Smooth muscle cell (in vitro differentiated cells): ENCODE results near the gene GIMAP4. TPM values are rescaled to one million over a fixed set of nuclear protein-coding genes. Genes with fewer than 3 reads are reported as not detected.
"Not testable (repeated sequence)": the region's sequence is repeated elsewhere in the genome, so short reads cannot be mapped to it uniquely, and the experiment has no call there.

Experiments used
- DNase-seq: peaks from one replicate; lab custom pipeline; 2025; ENCODE audit not compliant: unreplicated experiment; lab: John Stamatoyannopoulos, UW
- H2AFZ ChIP-seq: fragments of 200-600 bp; sonication (generic); 2 replicates; pipeline ENCODE4 v1.6.0; 2016; ENCODE audit warnings: antibody characterized with exemption, low read depth, mild to moderate bottlenecking
- H3F3A ChIP-seq: fragments of 200-600 bp; sonication (generic); 2 replicates; pipeline ENCODE4 v1.6.0; 2017; ENCODE audit warnings: antibody characterized with exemption, low read depth
- H3K27ac ChIP-seq: fragments of 200-600 bp; sonication (generic); 2 replicates; pipeline ENCODE4 v1.5.1; 2016; ENCODE audit warnings: low read depth, mild to moderate bottlenecking
- H3K27me3 ChIP-seq: fragments of 200-600 bp; sonication (generic); 2 replicates; pipeline ENCODE4 v1.6.1; 2016; ENCODE audit warnings: low read depth, mild to moderate bottlenecking
- H3K36me3 ChIP-seq: fragments of 200-600 bp; sonication (generic); 2 replicates; pipeline ENCODE4 v1.5.1; 2016; ENCODE audit warnings: low read depth
- H3K4me1 ChIP-seq: fragments of 200-600 bp; sonication (generic); 2 replicates; pipeline ENCODE4 v1.5.1; 2016; ENCODE audit warnings: low read depth
- H3K4me2 ChIP-seq: fragments of 200-600 bp; sonication (generic); 2 replicates; pipeline ENCODE4 v1.6.0; 2016; ENCODE audit warnings: mild to moderate bottlenecking
- H3K4me3 ChIP-seq: fragments of 200-600 bp; sonication (generic); 2 replicates; pipeline ENCODE4 v1.5.1; 2016; ENCODE audit warnings: mild to moderate bottlenecking
- H3K79me2 ChIP-seq: fragments of 200-600 bp; sonication (generic); 2 replicates; pipeline ENCODE4 v1.6.0; 2016; ENCODE audit warnings: low read depth, mild to moderate bottlenecking
- H3K9ac ChIP-seq: fragments of 200-600 bp; sonication (generic); 2 replicates; pipeline ENCODE4 v1.6.0; 2016; ENCODE audit warnings: low read depth
- H3K9me3 ChIP-seq: fragments of 200-600 bp; sonication (generic); replicated peaks from 2 replicates; pipeline ENCODE4 v1.5.1; 2016; ENCODE audit warnings: low read depth
- H4K20me1 ChIP-seq: fragments of 200-600 bp; sonication (generic); 2 replicates; pipeline ENCODE4 v1.6.0; 2016; ENCODE audit warnings: low read depth
- WGBS: methylation state at CpG from one replicate; pipeline ENCODE4 v1.1.7; 2016; ENCODE audit warnings: low lambda C conversion rate; 5-methylcytosine and 5-hydroxymethylcytosine counted together
- polyA plus RNA-seq: library from polyadenylated mRNA; unstranded; fragments of >200 nt; fragmentation: Nextera tagmentation; extraction: Ambion mirVana; gene quantifications from 2 replicates; pipeline ENCODE4 v1.2.1, GENCODE V29; 2016
- total RNA-seq: library from RNA; depleted of rRNA; stranded (reverse); fragments of >200 nt; gene quantifications from 2 replicates; pipeline ENCODE4 v1.2.3, GENCODE V29; 2014
- TF ChIP-seq, protein P1 (sequence below): fragments of 200-600 bp; sonication (generic); IDR thresholded peaks from 2 replicates; pipeline ENCODE4 v1.5.1; 2017; ENCODE audit warnings: borderline replicate concordance, mild to moderate bottlenecking, antibody characterized with exemption; ENCODE audit not compliant: insufficient read depth, poor library complexity, severe bottlenecking

The GIMAP4 gene
- total and polyA plus RNA-seq, 2 experiments from 2014 or later: not detected

DNA sequence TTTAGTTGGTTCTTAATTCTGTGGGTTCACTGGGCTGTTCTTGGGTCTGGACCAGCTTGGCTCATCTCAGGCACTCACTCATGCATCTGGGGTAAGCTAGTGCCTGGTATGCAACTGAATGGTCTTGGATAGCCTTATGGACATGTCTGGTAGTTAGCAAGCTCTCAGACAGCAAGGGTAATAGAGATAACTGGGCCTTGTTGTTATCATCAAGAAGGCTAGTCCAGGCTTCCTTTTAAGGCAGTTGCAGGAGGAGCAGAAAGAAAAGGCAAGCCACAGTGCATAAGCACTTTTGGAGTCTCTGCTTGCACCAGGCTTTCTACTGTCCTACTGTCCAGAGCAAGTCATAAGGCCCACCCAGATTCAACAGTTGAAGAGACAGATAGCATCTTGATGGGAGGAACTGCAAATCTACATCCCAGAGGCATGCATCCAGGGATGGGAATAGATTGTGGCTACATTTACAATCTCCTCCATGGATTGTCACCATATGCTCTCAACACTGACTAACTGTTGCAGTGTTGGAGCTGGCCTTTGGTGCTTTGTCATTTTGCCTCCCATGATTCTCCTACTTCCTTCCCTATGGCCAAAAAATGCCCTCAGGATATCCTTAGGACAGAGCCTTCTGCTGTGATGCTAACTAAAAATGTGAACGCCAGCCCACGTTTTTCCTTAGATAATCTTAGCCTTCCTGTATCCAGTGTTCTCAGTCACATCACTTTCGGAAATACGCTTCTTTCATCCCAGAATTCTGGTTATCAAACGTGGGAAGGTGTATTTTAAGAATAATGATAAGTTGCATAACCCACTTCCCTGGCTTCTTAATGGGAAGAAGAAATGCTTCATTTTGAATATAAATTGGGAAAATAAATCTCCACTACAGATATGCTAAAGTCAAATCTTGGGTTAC is 3.6 kb downstream of the GIMAP4 start:
- DNase-seq: no peak
- no peak overlapping the region for H3K27ac ChIP-seq
- H3K79me2 ChIP-seq: no peaks in the 10 kb centered on the region
- H4K20me1 ChIP-seq: no peaks in the 10 kb centered on the region
- H3K9ac ChIP-seq: no peak overlapping the region
- H2AFZ ChIP-seq: no peak overlapping the region
- H3K27me3 ChIP-seq: no peaks in the 10 kb centered on the region
- WGBS: 83% methylated on average over 5 of the region's 5 CpGs
- no peaks in the 10 kb centered on the region for H3K9me3 ChIP-seq
- no peaks in the 10 kb centered on the region for H3K36me3 ChIP-seq
- no peaks in the 10 kb centered on the region for H3K4me1 ChIP-seq
- H3K4me2 ChIP-seq: no peak overlapping the region
- no peak overlapping the region for H3K4me3 ChIP-seq
- TF ChIP-seq, protein P1, sequence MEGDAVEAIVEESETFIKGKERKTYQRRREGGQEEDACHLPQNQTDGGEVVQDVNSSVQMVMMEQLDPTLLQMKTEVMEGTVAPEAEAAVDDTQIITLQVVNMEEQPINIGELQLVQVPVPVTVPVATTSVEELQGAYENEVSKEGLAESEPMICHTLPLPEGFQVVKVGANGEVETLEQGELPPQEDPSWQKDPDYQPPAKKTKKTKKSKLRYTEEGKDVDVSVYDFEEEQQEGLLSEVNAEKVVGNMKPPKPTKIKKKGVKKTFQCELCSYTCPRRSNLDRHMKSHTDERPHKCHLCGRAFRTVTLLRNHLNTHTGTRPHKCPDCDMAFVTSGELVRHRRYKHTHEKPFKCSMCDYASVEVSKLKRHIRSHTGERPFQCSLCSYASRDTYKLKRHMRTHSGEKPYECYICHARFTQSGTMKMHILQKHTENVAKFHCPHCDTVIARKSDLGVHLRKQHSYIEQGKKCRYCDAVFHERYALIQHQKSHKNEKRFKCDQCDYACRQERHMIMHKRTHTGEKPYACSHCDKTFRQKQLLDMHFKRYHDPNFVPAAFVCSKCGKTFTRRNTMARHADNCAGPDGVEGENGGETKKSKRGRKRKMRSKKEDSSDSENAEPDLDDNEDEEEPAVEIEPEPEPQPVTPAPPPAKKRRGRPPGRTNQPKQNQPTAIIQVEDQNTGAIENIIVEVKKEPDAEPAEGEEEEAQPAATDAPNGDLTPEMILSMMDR: no peak
- H3F3A ChIP-seq: no peaks in the 10 kb centered on the region

DNA sequence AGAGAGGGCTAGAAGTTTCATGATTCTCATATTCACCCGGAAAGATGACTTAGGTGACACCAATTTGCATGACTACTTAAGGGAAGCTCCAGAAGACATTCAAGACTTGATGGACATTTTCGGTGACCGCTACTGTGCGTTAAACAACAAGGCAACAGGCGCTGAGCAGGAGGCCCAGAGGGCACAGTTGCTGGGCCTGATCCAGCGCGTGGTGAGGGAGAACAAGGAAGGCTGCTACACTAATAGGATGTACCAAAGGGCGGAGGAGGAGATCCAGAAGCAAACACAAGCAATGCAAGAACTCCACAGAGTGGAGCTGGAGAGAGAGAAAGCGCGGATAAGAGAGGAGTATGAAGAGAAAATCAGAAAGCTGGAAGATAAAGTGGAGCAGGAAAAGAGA is 5.3 kb downstream of the GIMAP4 start:
- 90% methylated on average over 10 of the region's 10 CpGs for WGBS
- Histone ChIP-seq H3F3A (no peaks in the 10 kb centered on the region), H2AFZ (no peak overlapping the region), H4K20me1 (no peaks in the 10 kb centered on the region), H3K27ac (no peak overlapping the region), H3K36me3 (no peaks in the 10 kb centered on the region), H3K4me1 (no peaks in the 10 kb centered on the region), H3K79me2 (no peaks in the 10 kb centered on the region), H3K9ac (no peak overlapping the region), H3K27me3 (no peaks in the 10 kb centered on the region), H3K4me3 (no peak overlapping the region), H3K4me2 (no peak overlapping the region), H3K9me3 (no peaks in the 10 kb centered on the region)
- TF ChIP-seq, protein P1: no peak
- no peak for DNase-seq

DNA sequence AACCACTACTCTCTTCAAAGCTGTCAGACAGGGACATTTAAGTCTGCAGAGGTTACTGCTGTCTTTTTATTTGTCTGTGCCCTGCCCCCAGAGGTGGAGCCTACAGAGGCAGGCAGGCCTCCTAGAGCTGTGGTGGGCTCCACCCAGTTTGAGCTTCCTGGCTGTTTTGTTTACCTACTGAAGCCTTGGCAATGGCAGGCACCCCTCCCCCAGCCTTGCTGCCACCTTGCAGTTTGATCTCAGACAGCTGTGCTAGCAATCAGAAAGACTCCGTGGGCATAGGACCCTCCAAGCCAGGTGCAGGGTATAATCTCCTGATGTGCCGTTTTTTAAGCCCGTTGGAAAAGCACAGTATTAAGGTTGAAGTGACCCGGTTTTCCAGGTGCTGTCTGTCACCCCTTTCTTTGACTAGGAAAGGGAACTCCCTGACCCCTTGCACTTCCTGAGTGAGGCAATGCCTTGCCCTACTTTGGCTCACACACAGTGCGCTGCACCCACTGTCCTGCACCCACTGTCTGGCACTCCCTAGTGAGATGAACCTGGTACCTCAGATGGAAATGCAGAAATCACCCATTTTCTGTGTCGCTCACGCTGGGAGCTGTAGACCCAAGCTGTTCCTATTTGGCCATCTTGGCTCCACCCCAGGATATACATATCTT is 12.9 kb downstream of the GIMAP4 start:
- H3K9me3 ChIP-seq, H3F3A ChIP-seq, H3K27ac ChIP-seq, H3K4me1 ChIP-seq, H4K20me1 ChIP-seq, H2AFZ ChIP-seq, H3K9ac ChIP-seq, DNase-seq, H3K79me2 ChIP-seq, H3K4me3 ChIP-seq, H3K4me2 ChIP-seq, H3K27me3 ChIP-seq, H3K36me3 ChIP-seq: not testable (repeated sequence)
- 82% methylated on average over 7 of the region's 7 CpGs for WGBS

DNA sequence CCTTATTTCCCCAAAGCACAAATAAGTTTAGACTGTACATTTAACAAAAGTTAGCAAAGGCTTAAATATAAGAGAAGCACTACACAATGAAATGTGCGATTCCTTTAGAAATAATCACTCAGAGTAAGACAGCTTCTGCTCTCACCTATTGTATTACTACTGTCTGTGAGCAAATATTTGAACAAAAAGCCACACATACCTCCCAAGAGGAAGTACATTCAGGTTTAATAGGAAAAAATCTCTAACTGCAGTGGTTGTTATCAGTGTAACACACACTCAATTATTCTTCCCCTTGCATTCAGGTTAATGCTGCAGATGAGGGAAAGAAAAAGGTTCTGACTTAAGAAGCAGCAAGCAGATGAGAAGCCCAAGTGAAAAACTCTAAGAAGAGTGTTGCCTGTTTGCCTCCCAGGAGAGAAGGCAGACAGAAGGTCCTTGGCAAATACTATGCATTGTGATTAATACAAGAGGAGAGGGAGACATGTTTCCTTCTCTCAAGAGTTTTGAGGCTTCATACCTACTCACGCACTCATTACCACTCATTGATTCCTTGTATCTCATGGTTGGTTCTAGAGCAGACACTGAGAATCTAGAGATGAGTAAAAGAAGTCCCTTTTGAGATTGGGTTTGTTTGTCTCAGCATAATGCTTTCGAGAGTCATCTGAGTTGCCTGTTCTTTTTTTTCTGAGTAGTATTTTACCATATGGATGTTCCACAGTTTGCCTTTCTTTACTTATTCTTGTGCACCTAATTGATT is 13.6 kb downstream of the GIMAP4 start:
- Histone ChIP-seq H3K4me3 (no peak overlapping the region), H4K20me1 (no peaks in the 10 kb centered on the region), H3K36me3 (no peaks in the 10 kb centered on the region), H3K27ac (no peak overlapping the region), H3K27me3 (no peaks in the 10 kb centered on the region), H3K9ac (no peak overlapping the region), H3K9me3 (no peaks in the 10 kb centered on the region), H3F3A (no peaks in the 10 kb centered on the region), H3K4me2 (no peak overlapping the region), H2AFZ (no peak overlapping the region), H3K79me2 (no peaks in the 10 kb centered on the region), H3K4me1 (no peaks in the 10 kb centered on the region)
- 77% methylated on average over 3 of the region's 3 CpGs for WGBS
- TF ChIP-seq, protein P1: no peak
- DNase-seq: no peak
